ENCODE measurements around the gene ZNF735.
"Not testable (repeated sequence)": the region's sequence is repeated elsewhere in the genome, so short reads cannot be mapped to it uniquely, and the experiment has no call there.

The ZNF735 gene

GRCh38 chr7:64206903-64207302 is at the start of gene ZNF735:
Gene ZNF735 (plus strand): TSS chr7:64207203. CDS start chr7:64207203, 0 bp downstream.
- DNase-seq = no peak

- not testable (repeated sequence) for DNase-seq
Measured at GRCh38 chr7:64170974-64171373, 36.0 kb upstream of the ZNF735 start.

GRCh38 chr7:64174328-64174727 is 32.7 kb upstream of the ZNF735 start:
- DNase-seq = no peak

DNA sequence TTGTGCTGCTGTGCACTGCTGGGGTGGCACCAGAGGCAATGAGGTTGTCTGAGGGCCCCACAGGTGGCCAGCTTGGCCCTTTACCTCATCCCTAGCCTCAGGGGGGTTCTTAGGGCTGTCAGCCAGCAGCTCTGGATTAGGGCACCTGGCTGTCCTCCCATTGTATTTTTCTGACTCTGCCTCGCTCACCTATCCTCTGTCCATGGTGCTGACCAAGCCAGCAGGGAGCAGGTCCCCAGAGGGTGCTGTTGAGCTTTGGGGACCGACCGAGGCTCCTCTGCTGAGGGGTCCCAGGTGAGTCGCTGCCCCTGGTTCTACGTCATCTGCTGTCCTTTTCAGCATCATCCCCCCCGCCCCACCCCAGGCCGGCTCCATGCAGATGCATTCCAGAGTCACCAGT is 32.1 kb upstream of the ZNF735 start:
- DNase-seq = no peak

DNA sequence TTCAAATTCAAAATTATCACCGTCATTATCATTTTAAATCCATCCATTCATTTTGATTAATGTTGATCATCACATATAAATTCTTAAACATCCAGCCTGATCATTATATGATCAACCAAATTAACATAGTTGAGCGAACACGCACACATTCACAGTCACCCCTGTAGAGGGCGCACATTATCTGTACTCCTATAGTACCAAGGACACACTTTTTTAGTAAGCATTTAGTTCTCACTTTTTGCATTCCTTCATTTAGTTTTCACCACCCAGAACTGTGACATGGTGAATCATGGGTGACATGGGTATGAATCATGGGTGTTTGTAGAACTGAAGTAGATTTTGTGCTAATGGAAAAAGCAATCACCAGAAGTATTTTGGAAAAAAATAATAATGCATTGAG is 26.0 kb upstream of the ZNF735 start:
- no peak for DNase-seq

GRCh38 chr7:64181586-64181985 is 25.4 kb upstream of the ZNF735 start:
- no peak for DNase-seq

DNA sequence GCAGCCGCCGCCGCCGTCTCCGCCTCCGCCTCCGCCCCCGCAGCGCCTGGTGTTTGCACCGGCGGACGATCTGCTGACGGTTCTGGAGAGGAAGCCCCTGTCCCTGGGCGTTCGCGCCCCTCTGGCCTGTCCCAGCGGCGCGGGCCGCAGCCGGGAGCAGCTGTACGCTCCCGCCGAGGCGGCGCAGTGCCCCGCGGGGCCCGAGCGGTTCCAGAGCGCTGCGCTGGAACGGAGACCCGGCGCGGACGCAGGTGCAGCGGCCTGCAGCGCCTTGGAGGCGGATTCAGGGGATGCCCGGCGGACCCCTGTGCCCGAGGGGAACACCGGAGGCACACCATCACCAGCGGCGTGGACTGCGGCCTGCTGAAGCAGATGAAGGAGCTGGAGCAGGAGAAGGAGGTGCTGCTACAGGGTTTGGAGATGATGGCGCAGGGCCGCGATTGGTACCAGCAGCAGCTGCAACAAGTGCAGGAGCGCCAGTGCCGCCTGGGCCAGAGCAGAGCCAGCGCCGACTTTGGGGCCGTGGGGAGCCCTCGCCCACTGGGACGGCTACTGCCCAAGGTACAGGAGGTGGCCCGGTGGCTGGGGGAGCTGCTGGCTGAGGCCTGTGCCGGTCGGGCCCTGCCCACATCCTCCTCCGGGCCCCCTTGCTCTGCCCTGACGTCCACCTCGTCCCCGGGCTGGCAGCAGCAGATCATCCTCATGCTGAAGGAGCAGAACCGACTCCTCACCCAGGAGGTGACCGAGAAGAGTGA is 24.8 kb upstream of the ZNF735 start:
- no peak for DNase-seq

DNA sequence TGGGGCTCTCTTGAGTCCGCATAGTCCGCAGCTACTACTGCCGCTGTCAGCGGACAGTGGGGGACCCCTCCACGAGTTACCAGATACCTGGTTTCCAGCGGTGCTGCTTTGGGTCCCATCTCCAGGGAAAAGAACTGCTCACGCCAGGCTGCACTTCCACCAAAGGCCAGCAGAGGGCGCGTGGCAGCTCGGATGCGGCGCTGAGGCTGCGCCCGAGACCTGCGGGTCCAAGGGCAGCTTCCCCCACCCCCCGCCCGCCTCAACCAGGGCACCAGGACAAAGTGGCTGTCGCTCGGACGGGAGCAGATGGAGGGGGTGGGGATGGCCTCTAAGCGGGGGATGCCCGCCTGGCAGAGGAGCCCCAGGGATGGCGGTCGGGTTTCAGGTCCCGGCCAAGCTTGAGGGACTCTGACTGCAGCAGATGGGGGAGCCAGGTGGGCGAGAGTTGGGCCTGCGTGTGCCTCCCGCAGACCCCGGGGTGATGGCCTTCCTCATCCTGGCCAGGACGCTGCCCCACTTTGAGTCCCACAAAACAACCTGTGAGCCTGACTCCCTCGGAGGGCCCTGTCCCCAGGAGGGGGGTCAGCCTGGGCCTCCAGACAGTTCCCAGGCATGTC is 23.8 kb upstream of the ZNF735 start:
- peak; percentile 22 to 33 for DNase-seq

GRCh38 chr7:64183827-64184372 is 23.1 kb upstream of the ZNF735 start:
- no peak for DNase-seq

- DNase-seq = no peak
Measured at GRCh38 chr7:64184376-64184775, 22.6 kb upstream of the ZNF735 start.

GRCh38 chr7:64187408-64187807 is 19.6 kb upstream of the ZNF735 start:
- DNase-seq = no peak

DNA sequence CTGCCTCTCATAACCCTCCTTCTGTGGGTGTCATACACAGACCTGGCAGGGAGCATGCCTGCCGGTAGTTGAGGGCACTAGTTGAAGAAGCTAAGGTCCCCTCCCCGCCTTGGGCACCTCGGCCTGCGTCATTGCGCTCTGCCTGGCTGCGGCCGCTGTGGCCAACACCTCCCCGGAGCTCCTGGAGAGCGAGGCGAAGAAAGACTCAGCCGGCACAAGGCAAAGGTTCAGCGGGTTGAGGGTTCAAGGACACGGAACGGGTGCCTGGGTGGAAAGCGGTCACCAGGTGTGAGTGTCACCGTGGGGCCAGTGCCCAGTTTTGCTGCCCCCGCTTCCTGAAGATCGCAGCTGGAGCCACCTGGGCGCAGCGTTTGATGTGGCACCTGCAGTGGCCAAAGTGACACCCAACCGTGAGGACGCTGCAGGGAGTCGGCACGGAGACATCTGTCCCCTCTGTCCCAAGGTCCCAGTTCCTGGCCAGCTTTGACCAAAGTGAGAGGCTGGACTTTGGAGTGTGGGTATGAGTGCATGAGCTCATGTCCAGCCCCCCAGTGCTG is 14.8 kb upstream of the ZNF735 start:
- DNase-seq = no peak

- DNase-seq = no peak
Measured at GRCh38 chr7:64192775-64193174, 14.2 kb upstream of the ZNF735 start.

DNA sequence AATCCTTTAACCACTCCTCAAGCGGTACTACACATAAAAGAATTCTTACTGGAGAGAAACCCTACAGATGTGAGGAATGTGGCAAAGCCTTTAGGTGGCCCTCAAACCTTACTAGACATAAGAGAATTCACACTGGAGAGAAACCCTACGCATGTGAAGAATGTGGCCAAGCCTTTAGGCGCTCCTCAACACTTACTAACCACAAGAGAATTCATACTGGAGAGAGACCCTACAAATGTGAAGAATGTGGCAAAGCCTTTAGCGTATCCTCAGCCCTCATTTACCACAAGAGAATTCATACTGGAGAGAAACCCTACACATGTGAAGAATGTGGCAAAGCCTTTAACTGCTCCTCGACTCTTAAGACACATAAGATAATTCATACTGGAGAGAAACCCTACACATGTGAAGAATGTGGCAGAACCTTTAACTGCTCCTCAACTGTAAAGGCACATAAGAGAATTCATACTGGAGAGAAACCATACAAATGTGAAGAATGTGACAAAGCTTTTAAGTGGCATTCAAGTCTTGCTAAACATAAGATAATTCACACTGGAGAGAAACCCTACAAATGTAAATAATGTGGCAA is 12.8 kb downstream of the ZNF735 start:
- DNase-seq = not testable (repeated sequence)

GRCh38 chr7:64223366-64223765 is 16.4 kb downstream of the ZNF735 start:
- DNase-seq = no peak

- not testable (repeated sequence) for DNase-seq
Measured at GRCh38 chr7:64228174-64228573, 21.2 kb downstream of the ZNF735 start, which contains the start of gene ZNF679. Gene ZNF679 (plus strand): TSS chr7:64228474. CDS start chr7:64249118, 20,644 bp downstream.

DNA sequence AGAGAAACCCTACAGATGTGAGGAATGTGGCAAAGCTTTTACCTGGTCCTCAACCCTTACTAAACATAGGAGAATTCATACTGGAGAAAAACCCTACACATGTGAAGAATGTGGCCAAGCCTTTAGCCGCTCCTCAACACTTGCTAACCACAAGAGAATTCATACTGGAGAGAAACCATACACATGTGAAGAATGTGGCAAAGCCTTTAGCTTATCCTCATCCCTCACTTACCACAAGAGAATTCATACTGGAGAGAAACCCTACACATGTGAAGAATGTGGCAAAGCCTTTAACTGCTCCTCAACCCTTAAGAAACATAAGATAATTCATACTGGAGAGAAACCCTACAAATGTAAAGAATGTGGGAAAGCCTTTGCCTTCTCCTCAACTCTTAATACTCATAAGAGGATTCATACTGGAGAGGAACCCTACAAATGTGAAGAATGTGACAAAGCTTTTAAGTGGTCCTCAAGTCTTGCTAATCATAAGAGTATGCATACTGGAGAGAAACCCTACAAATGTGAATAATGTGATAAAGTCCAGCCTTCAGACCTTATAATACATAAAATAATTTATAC is 59.4 kb downstream of the ZNF735 start:
- no peak for DNase-seq

All from activated CD4-positive, alpha-beta T cell treated with anti-CD3 and anti-CD28 coated beads for 4 hours (primary cell).